NT2/D1 (cell line): ENCODE results near the gene ETFBKMT.
"Not testable (repeated sequence)": the region's sequence is repeated elsewhere in the genome, so short reads cannot be mapped to it uniquely, and the experiment has no call there.

Experiments used
- YY1 ChIP-seq: IDR thresholded peaks from 2 replicates; pipeline ENCODE4 v1.6.1; 2011; ENCODE audit not compliant: insufficient read length, insufficient read depth
- ZNF274 ChIP-seq: IDR thresholded peaks from 2 replicates; pipeline ENCODE4 v1.6.1; 2011; ENCODE audit warnings: mild to moderate bottlenecking, low read depth, low read length

- TF ChIP-seq ZNF274, YY1: not testable (repeated sequence)
Observed at GRCh38 chr12:31716998-31717397, 57.5 kb downstream of the ETFBKMT start.
